SK-N-SH treated with all-trans-retinoic acid at 6 μM for 48 hours (cell line): Measurements from ENCODE around the gene PAXX.

Experiments used
- ARNTL ChIP-seq: fragments of 450-650 bp; formaldehyde crosslinking; IDR thresholded peaks from 2 replicates; pipeline ENCODE4 v1.5.0; 2020; ENCODE audit warnings: low read depth, mild to moderate bottlenecking, moderate library complexity, borderline replicate concordance
- BACH2 ChIP-seq: fragments of 250-450 bp; sonication (Bioruptor Pico); IDR thresholded peaks from 2 replicates; pipeline ENCODE4 v1.9.0; 2021; ENCODE audit warnings: mild to moderate bottlenecking, borderline replicate concordance
- ISL1 ChIP-seq: fragments of 250-450 bp; sonication (Bioruptor Pico); IDR thresholded peaks from 2 replicates; pipeline ENCODE4 v2.1.2; 2022; ENCODE audit warnings: mild to moderate bottlenecking, moderate library complexity
- ZFP30 ChIP-seq: fragments of 450-650 bp; formaldehyde crosslinking; IDR thresholded peaks from 2 replicates; pipeline ENCODE4 v1.5.0; 2022; ENCODE audit warnings: mild to moderate bottlenecking, moderate library complexity
- TF ChIP-seq, protein P1 (sequence below): fragments of 250-450 bp; sonication (Bioruptor Pico); IDR thresholded peaks from 2 replicates; pipeline ENCODE4 v1.8.0; 2020; ENCODE audit warnings: mild to moderate bottlenecking, moderate library complexity, borderline replicate concordance
- TF ChIP-seq, protein P2 (sequence below): fragments of 250-450 bp; sonication (Bioruptor Pico); IDR thresholded peaks from 2 replicates; pipeline ENCODE4 v1.5.1; 2020; ENCODE audit warnings: low read depth, mild to moderate bottlenecking, moderate library complexity

DNA sequence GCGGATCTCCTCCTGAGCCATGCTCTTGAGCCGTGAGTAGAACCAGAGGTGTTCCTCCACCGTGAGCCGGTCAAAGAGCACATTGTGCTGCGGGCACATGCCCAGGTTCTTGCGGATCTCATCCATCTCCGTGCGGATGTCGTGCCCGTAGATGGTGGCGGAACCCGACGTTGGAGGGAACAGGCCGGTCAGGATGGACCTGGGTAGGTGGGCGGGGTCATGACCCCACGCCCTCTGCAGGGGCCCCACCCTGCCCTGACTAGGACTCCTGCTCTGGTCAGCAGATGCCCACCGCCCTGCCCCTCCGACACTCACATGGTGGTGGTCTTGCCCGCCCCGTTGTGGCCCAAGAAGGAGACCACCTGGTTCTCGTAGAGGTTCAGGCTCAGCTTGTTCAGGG lies 23.8 kb downstream of the PAXX start:
- no peak for TF ChIP-seq ARNTL (CRISPR knock-in tag)
- TF ChIP-seq, protein P1, sequence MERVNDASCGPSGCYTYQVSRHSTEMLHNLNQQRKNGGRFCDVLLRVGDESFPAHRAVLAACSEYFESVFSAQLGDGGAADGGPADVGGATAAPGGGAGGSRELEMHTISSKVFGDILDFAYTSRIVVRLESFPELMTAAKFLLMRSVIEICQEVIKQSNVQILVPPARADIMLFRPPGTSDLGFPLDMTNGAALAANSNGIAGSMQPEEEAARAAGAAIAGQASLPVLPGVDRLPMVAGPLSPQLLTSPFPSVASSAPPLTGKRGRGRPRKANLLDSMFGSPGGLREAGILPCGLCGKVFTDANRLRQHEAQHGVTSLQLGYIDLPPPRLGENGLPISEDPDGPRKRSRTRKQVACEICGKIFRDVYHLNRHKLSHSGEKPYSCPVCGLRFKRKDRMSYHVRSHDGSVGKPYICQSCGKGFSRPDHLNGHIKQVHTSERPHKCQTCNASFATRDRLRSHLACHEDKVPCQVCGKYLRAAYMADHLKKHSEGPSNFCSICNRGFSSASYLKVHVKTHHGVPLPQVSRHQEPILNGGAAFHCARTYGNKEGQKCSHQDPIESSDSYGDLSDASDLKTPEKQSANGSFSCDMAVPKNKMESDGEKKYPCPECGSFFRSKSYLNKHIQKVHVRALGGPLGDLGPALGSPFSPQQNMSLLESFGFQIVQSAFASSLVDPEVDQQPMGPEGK = no peak
- TF ChIP-seq, protein P2, sequence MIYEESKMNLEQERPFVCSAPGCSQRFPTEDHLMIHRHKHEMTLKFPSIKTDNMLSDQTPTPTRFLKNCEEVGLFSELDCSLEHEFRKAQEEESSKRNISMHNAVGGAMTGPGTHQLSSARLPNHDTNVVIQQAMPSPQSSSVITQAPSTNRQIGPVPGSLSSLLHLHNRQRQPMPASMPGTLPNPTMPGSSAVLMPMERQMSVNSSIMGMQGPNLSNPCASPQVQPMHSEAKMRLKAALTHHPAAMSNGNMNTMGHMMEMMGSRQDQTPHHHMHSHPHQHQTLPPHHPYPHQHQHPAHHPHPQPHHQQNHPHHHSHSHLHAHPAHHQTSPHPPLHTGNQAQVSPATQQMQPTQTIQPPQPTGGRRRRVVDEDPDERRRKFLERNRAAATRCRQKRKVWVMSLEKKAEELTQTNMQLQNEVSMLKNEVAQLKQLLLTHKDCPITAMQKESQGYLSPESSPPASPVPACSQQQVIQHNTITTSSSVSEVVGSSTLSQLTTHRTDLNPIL (CRISPR knock-in tag) = no peak
- no peak for TF ChIP-seq ZFP30
- TF ChIP-seq ISL1 (CRISPR knock-in tag) = no peak
- no peak for TF ChIP-seq BACH2
